ENCODE data around the gene MEP1B.
"Not testable (repeated sequence)": the region's sequence is repeated elsewhere in the genome, so short reads cannot be mapped to it uniquely, and the experiment has no call there.

MEP1B gene

GRCh38 chr18:32160547-32160946, 29.3 kb upstream of the MEP1B start:
- DNase-seq (ENCODE audit: low spot score), result no peak
- H3K27ac ChIP-seq, result no peak overlapping the region
- TF ChIP-seq CTCF (IDR thresholded peaks at IDR 0.05), result no peak
- no peak overlapping the region for H3K4me3 ChIP-seq

GRCh38 chr18:32167980-32168730, 21.7 kb upstream of the MEP1B start:
- no peak for DNase-seq (ENCODE audit: low spot score)
- no peak for TF ChIP-seq CTCF (IDR thresholded peaks at IDR 0.05)

GRCh38 chr18:32173654-32174053, 16.2 kb upstream of the MEP1B start:
- DNase-seq (ENCODE audit: low spot score), result no peak
- TF ChIP-seq CTCF (IDR thresholded peaks at IDR 0.05), result no peak
- H3K4me3 ChIP-seq, result no peak overlapping the region
- no peak overlapping the region for H3K27ac ChIP-seq

More at GRCh38 chr18:32167980-32168730, 21.7 kb upstream of the MEP1B start:
- H3K4me3 ChIP-seq, result no peak overlapping the region
- H3K27ac ChIP-seq, result no peak overlapping the region

- no peak for DNase-seq (ENCODE audit: low spot score)
- Histone ChIP-seq H3K4me3 (no peak overlapping the region), H3K27ac (no peak overlapping the region)
- no peak for TF ChIP-seq CTCF (IDR thresholded peaks at IDR 0.05)
These were observed 15.1 kb upstream of the MEP1B start for GRCh38 chr18:32174719-32175118.

GRCh38 chr18:32175265-32175664, 14.6 kb upstream of the MEP1B start:
- no peak for DNase-seq (ENCODE audit: low spot score)
- Histone ChIP-seq H3K27ac (no peak overlapping the region), H3K4me3 (no peak overlapping the region)
- no peak for TF ChIP-seq CTCF (IDR thresholded peaks at IDR 0.05)

GRCh38 chr18:32176745-32177144, 13.1 kb upstream of the MEP1B start:
- DNase-seq (ENCODE audit: low spot score); H3K27ac ChIP-seq; H3K4me3 ChIP-seq: not testable (repeated sequence)

- H3K4me3 ChIP-seq, result no peak overlapping the region
- no peak overlapping the region for H3K27ac ChIP-seq
- DNase-seq (ENCODE audit: low spot score), result no peak
- TF ChIP-seq CTCF (IDR thresholded peaks at IDR 0.05), result no peak
These were observed 12.3 kb upstream of the MEP1B start for GRCh38 chr18:32177530-32177929.

Measured in coronary artery (tissue), 2 donors.